Measurements from ENCODE around the gene SCEL. TPM values are rescaled to one million over a fixed set of nuclear protein-coding genes. Genes with fewer than 3 reads are reported as not detected.

Gene SCEL
- total and polyA plus RNA-seq, 2 donors (not counting 3 experiments of a cell fraction or from before 2014, with no cell fraction given) = not detected

DNA sequence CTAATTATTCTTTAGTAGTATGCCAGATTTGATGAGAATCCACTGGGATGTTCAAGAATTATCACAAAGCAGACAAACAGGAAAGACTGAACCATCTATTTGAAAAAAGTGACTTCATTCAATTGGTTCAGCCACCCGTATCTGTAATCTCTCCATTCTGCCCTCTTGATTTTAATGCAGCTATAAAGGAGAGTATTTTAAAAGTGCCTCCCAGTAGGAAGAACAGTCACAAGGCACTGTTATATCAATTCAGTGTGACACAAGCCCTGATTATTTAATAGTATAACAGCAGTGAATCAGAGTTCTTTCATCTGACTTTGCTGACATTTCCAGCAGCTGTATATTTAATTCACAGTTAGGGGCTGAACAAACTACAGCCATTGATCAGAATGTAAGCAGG lies 84.6 kb downstream of the SCEL start:
- ChIA-PET CTCF (no interaction called here), POLR2A (no interaction called here)
- TF ChIP-seq JUN (IDR thresholded peaks at IDR 0.05; ENCODE audit: borderline replicate concordance, insufficient read depth, insufficient read length, low read depth) (no peak), GATA2 (IDR thresholded peaks at IDR 0.05; ENCODE audit: insufficient read depth, insufficient read length, low read depth, low read length) (no peak), POLR2A (IDR thresholded peaks at IDR 0.05; ENCODE audit: low read depth, low read length) (no peak), MYC (IDR thresholded peaks at IDR 0.05; ENCODE audit: low read depth, low read length) (no peak), POLR2AphosphoS5 (IDR thresholded peaks at IDR 0.05; ENCODE audit: insufficient read depth, low read depth, low read length) (no peak), EZH2 (IDR thresholded peaks at IDR 0.05; ENCODE audit: borderline replicate concordance, low read depth, low read length, severe bottlenecking) (no peak), FOS (IDR thresholded peaks at IDR 0.05; ENCODE audit: borderline replicate concordance, insufficient read depth, low read length) (no peak)
- TF ChIP-seq, protein P1, sequence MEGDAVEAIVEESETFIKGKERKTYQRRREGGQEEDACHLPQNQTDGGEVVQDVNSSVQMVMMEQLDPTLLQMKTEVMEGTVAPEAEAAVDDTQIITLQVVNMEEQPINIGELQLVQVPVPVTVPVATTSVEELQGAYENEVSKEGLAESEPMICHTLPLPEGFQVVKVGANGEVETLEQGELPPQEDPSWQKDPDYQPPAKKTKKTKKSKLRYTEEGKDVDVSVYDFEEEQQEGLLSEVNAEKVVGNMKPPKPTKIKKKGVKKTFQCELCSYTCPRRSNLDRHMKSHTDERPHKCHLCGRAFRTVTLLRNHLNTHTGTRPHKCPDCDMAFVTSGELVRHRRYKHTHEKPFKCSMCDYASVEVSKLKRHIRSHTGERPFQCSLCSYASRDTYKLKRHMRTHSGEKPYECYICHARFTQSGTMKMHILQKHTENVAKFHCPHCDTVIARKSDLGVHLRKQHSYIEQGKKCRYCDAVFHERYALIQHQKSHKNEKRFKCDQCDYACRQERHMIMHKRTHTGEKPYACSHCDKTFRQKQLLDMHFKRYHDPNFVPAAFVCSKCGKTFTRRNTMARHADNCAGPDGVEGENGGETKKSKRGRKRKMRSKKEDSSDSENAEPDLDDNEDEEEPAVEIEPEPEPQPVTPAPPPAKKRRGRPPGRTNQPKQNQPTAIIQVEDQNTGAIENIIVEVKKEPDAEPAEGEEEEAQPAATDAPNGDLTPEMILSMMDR (IDR thresholded peaks at IDR 0.05; ENCODE audit: extremely low read depth in 1 of 2, insufficient read depth in 1 of 2, low read depth in 1 of 2, low read length in 2 of 2) = no peak
- TF ChIP-seq, protein P2, sequence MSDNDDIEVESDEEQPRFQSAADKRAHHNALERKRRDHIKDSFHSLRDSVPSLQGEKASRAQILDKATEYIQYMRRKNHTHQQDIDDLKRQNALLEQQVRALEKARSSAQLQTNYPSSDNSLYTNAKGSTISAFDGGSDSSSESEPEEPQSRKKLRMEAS (IDR thresholded peaks at IDR 0.05; ENCODE audit: insufficient read depth, insufficient read length) = no peak
- Histone ChIP-seq H3K9me3 (replicated peaks; ENCODE audit: control insufficient read depth, insufficient read depth, low read length) (no peaks in the 10 kb centered on the region), H3K27me3 (ENCODE audit: control insufficient read depth in 2 of 2, insufficient read depth in 2 of 2, low read length in 2 of 2) (peaks cover 0 to 2% of the 10 kb centered on the region in 2 experiments), H3K4me3 (replicated peaks in 1 of 3; ENCODE audit: insufficient read depth in 1 of 3, low read depth in 1 of 3, low read length in 3 of 3) (no peak overlapping the region), H3K4me2 (ENCODE audit: insufficient read depth, low read length) (no peak overlapping the region), H3K9me1 (replicated peaks; ENCODE audit: control insufficient read depth, extremely low read depth, insufficient read depth, low read length) (no peaks in the 10 kb centered on the region), H3K4me1 (ENCODE audit: control insufficient read depth, extremely low read depth, insufficient read depth, low read length) (no peaks in the 10 kb centered on the region), H3K79me2 (ENCODE audit: control insufficient read depth, insufficient read depth, low read length) (no peaks in the 10 kb centered on the region), H3K27ac (ENCODE audit: insufficient read depth, low read depth, low read length) (no peak overlapping the region), H4K20me1 (replicated peaks; ENCODE audit: control insufficient read depth, extremely low read depth, insufficient read depth, low read length) (no peaks in the 10 kb centered on the region), H3K36me3 (ENCODE audit: control insufficient read depth in 2 of 2, extremely low read depth in 1 of 2, insufficient read depth in 2 of 2, low read length in 2 of 2) (no peaks in the 10 kb centered on the region), H3K9ac (replicated peaks; ENCODE audit: extremely low read depth, insufficient read depth, low read length) (no peak overlapping the region), H2AFZ (ENCODE audit: low read depth, low read length) (no peak overlapping the region)
- DNase-seq (ENCODE audit: low read depth, low spot score) = no peak
- intact Hi-C loops (cut with micrococcal nuclease) (no loop called here), dilution Hi-C loops (cut with MboI; ENCODE audit: extremely low pct_ligation_motif_present, low sequenced_read_pairs) (no loop called here)
- BruUV-seq (replicated peaks) = no TSS peak
- FAIRE-seq = no peak

Data from endothelial cell of umbilical vein (primary cell).